ENCODE results near the gene NRP2.

DNA sequence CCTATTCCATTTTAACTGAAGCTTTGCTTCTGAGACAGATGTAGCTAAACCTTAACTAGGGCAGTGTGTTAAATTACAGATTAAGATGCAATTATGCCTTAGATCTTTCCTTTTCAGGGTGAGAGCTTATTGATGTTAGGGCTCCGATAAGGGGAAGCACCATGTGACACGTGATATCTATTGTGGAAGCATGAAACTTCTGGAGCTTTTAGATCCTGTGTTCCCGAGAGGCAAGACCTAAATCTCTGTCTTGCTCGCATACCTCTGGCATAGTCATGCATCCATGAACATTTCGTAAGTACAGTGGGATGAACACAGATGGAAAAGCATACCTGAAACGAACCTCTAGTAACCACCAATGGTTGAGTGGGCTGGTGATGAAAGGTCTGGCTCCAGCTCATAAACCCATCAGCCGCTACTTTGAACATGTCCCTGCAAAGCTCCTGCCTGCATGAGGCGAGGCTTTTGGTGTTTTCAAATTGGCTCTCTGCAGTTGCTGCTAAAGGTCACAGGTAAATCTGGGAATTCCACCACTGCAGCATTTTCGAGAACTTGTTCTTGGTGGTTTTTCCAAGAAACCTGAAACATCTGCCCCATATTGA is 3.7 kb upstream of the NRP2 start:
- TF ChIP-seq, protein P1, sequence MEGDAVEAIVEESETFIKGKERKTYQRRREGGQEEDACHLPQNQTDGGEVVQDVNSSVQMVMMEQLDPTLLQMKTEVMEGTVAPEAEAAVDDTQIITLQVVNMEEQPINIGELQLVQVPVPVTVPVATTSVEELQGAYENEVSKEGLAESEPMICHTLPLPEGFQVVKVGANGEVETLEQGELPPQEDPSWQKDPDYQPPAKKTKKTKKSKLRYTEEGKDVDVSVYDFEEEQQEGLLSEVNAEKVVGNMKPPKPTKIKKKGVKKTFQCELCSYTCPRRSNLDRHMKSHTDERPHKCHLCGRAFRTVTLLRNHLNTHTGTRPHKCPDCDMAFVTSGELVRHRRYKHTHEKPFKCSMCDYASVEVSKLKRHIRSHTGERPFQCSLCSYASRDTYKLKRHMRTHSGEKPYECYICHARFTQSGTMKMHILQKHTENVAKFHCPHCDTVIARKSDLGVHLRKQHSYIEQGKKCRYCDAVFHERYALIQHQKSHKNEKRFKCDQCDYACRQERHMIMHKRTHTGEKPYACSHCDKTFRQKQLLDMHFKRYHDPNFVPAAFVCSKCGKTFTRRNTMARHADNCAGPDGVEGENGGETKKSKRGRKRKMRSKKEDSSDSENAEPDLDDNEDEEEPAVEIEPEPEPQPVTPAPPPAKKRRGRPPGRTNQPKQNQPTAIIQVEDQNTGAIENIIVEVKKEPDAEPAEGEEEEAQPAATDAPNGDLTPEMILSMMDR (IDR thresholded peaks at IDR 0.05) = no peak
- no peak for TF ChIP-seq POLR2A (IDR thresholded peaks at IDR 0.05)
